WTC11 (cell line): ENCODE results near the gene NSUN3. TPM values are rescaled to one million over a fixed set of nuclear protein-coding genes. Genes with fewer than 3 reads are reported as not detected.

Source experiments
- ATAC-seq: fragments of 200-7000 bp; cut with Tn5 transposase; 2 replicates; pipeline ENCODE4 v1.10.0; 2021; ENCODE audit warnings: mild to moderate bottlenecking, moderate library complexity
- CTCF ChIA-PET: fragments of 300-600 bp; sonication (Branson Sonifier 250); formaldehyde crosslinking; loops from one replicate; lab custom pipeline; 2021; ENCODE audit warnings: antibody characterized with exemption; lab: Charles Lee
- POLR2A ChIA-PET: fragments of 350-600 bp; sonication (Branson Sonifier 250); formaldehyde crosslinking; loops from one replicate; lab custom pipeline; 2021; ENCODE audit warnings: antibody characterized with exemption; lab: Charles Lee
- DNase-seq: peaks from one replicate; pipeline ENCODE4 v3.0.0; 2021; ENCODE audit warnings: low spot score
- H3K27ac Mint-ChIP-seq: 2 replicates; pipeline ENCODE4 v1.8.0; 2021; ENCODE audit warnings: mixed read lengths
- H3K27me3 Mint-ChIP-seq: 2 replicates; pipeline ENCODE4 v1.8.0; 2021; ENCODE audit warnings: low read depth, mild to moderate bottlenecking, moderate library complexity, mixed read lengths
- H3K36me3 Mint-ChIP-seq: 2 replicates; pipeline ENCODE4 v1.8.0; 2021; ENCODE audit warnings: mixed read lengths
- H3K4me1 Mint-ChIP-seq: 2 replicates; pipeline ENCODE4 v1.8.0; 2022; ENCODE audit warnings: mixed read lengths
- H3K4me3 Mint-ChIP-seq: 2 replicates; pipeline ENCODE4 v1.8.0; 2021; ENCODE audit warnings: mild to moderate bottlenecking, moderate library complexity, mixed read lengths
- H3K9me3 Mint-ChIP-seq: 2 replicates; pipeline ENCODE4 v1.8.0; 2021; ENCODE audit warnings: mixed read lengths
- CBFB ChIP-seq: sonication (generic); formaldehyde crosslinking; IDR thresholded peaks from 2 replicates; pipeline ENCODE4 v1.8.1; 2022; ENCODE audit warnings: mild to moderate bottlenecking, low read depth, missing genetic modification reagents
- EMX1 ChIP-seq: fragments of 250-450 bp; sonication (Bioruptor Pico); IDR thresholded peaks from 2 replicates; pipeline ENCODE4 v1.8.0; 2021; ENCODE audit warnings: mild to moderate bottlenecking
- ETV6 ChIP-seq: sonication (generic); formaldehyde crosslinking; IDR thresholded peaks from 2 replicates; pipeline ENCODE4 v1.8.1; 2022; ENCODE audit warnings: mild to moderate bottlenecking, missing genetic modification reagents
- FOXJ3 ChIP-seq: sonication (generic); formaldehyde crosslinking; IDR thresholded peaks from 2 replicates; pipeline ENCODE4 v1.9.0; 2021; ENCODE audit warnings: missing genetic modification reagents, mild to moderate bottlenecking, borderline replicate concordance
- HMGA2 ChIP-seq: fragments of 250-450 bp; sonication (Bioruptor Pico); IDR thresholded peaks from 2 replicates; pipeline ENCODE4 v1.4.0; 2021; ENCODE audit warnings: mild to moderate bottlenecking, moderate library complexity
- IRF1 ChIP-seq: sonication (generic); formaldehyde crosslinking; IDR thresholded peaks from 2 replicates; pipeline ENCODE4 v1.8.0; 2023; ENCODE audit warnings: missing genetic modification reagents
- IRF2 ChIP-seq: sonication (generic); formaldehyde crosslinking; IDR thresholded peaks from 2 replicates; pipeline ENCODE4 v1.8.0; 2022; ENCODE audit warnings: low read depth, missing genetic modification reagents, borderline replicate concordance
- OVOL2 ChIP-seq: fragments of 250-450 bp; sonication (Bioruptor Pico); IDR thresholded peaks from 2 replicates; pipeline ENCODE4 v1.9.0; 2021; ENCODE audit warnings: mild to moderate bottlenecking, borderline replicate concordance
- RELA ChIP-seq: sonication (generic); formaldehyde crosslinking; IDR thresholded peaks from 2 replicates; pipeline ENCODE4 v1.8.1; 2022; ENCODE audit warnings: missing genetic modification reagents, mild to moderate bottlenecking, borderline replicate concordance
- RORB ChIP-seq: fragments of 250-450 bp; sonication (Bioruptor Pico); IDR thresholded peaks from 2 replicates; pipeline ENCODE4 v1.9.0; 2021; ENCODE audit warnings: mild to moderate bottlenecking
- SMAD4 ChIP-seq: sonication (generic); formaldehyde crosslinking; IDR thresholded peaks from 2 replicates; pipeline ENCODE4 v1.8.0; 2022; ENCODE audit warnings: mild to moderate bottlenecking, missing genetic modification reagents
- SOX15 ChIP-seq: fragments of 250-450 bp; sonication (Bioruptor Pico); IDR thresholded peaks from 2 replicates; pipeline ENCODE4 v1.9.0; 2021; ENCODE audit warnings: mild to moderate bottlenecking
- TEAD4 ChIP-seq: sonication (generic); formaldehyde crosslinking; IDR thresholded peaks from 2 replicates; pipeline ENCODE4 v1.8.0; 2022; ENCODE audit warnings: mild to moderate bottlenecking, missing genetic modification reagents
- ZNF121 ChIP-seq: sonication (generic); formaldehyde crosslinking; IDR thresholded peaks from 2 replicates; pipeline ENCODE4 v1.8.0; 2023; ENCODE audit warnings: missing genetic modification reagents
- ZNF232 ChIP-seq: sonication (generic); formaldehyde crosslinking; IDR thresholded peaks from 2 replicates; pipeline ENCODE4 v1.8.0; 2022; ENCODE audit warnings: mild to moderate bottlenecking, missing genetic modification reagents
- ZNF263 ChIP-seq: sonication (generic); formaldehyde crosslinking; IDR thresholded peaks from 2 replicates; pipeline ENCODE4 v1.8.1; 2022; ENCODE audit warnings: low read depth, mild to moderate bottlenecking, moderate library complexity, missing genetic modification reagents
- total RNA-seq: library from RNA; stranded (reverse); gene quantifications from 3 replicates; pipeline ENCODE4 v1.2.3, GENCODE V29; 2021
- TF ChIP-seq, protein P1 (sequence below): sonication (generic); formaldehyde crosslinking; IDR thresholded peaks from 2 replicates; pipeline ENCODE4 v1.8.1; 2022; ENCODE audit warnings: low read depth, missing genetic modification reagents, borderline replicate concordance
- TF ChIP-seq, protein P2 (sequence below): sonication (generic); formaldehyde crosslinking; IDR thresholded peaks from 2 replicates; pipeline ENCODE4 v1.8.0; 2023; ENCODE audit warnings: missing genetic modification reagents, mild to moderate bottlenecking, borderline replicate concordance
- TF ChIP-seq, protein P3 (sequence below): sonication (generic); formaldehyde crosslinking; IDR thresholded peaks from 2 replicates; pipeline ENCODE4 v1.8.1; 2023; ENCODE audit warnings: mild to moderate bottlenecking, missing genetic modification reagents
- TF ChIP-seq, protein P4 (sequence below): fragments of 250-450 bp; sonication (Bioruptor Pico); IDR thresholded peaks from 2 replicates; pipeline ENCODE4 v1.9.0; 2021; ENCODE audit warnings: moderate library complexity, mild to moderate bottlenecking, inconsistent platforms, borderline replicate concordance

The NSUN3 gene
- total RNA-seq, 1 experiment from 2014 or later: 8.2 TPM

DNA sequence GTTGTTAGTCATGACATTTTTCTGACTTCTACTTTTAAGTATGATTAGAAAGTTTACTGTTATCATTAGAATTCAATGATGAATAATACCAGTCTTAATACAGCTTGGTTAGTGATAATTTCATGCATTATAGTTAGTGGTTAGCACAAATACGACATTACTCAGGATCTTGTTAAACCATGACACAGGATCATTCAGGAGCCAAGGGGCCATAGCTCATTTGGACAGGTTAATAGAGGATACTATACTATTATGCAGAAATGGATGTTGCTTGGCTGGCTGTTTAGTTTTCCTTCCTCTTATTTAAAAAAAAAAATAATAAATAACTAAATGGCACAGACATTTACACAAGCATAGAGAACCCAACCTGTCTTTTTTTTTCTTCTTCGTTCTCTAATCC is 55.5 kb downstream of the NSUN3 start:
- CTCF ChIA-PET: no interaction called here
- H3K27ac Mint-ChIP-seq: no peak overlapping the region
- TF ChIP-seq, protein P1, sequence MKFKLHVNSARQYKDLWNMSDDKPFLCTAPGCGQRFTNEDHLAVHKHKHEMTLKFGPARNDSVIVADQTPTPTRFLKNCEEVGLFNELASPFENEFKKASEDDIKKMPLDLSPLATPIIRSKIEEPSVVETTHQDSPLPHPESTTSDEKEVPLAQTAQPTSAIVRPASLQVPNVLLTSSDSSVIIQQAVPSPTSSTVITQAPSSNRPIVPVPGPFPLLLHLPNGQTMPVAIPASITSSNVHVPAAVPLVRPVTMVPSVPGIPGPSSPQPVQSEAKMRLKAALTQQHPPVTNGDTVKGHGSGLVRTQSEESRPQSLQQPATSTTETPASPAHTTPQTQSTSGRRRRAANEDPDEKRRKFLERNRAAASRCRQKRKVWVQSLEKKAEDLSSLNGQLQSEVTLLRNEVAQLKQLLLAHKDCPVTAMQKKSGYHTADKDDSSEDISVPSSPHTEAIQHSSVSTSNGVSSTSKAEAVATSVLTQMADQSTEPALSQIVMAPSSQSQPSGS (CRISPR knock-in tag): no peak
- TF ChIP-seq RORB (CRISPR knock-in tag) (no peak), HMGA2 (CRISPR knock-in tag) (no peak), CBFB (no peak), OVOL2 (CRISPR knock-in tag) (no peak), SOX15 (no peak), RELA (CRISPR knock-in tag) (no peak), IRF2 (CRISPR knock-in tag) (no peak), FOXJ3 (no peak), ZNF263 (CRISPR knock-in tag) (no peak)
- TF ChIP-seq, protein P2, sequence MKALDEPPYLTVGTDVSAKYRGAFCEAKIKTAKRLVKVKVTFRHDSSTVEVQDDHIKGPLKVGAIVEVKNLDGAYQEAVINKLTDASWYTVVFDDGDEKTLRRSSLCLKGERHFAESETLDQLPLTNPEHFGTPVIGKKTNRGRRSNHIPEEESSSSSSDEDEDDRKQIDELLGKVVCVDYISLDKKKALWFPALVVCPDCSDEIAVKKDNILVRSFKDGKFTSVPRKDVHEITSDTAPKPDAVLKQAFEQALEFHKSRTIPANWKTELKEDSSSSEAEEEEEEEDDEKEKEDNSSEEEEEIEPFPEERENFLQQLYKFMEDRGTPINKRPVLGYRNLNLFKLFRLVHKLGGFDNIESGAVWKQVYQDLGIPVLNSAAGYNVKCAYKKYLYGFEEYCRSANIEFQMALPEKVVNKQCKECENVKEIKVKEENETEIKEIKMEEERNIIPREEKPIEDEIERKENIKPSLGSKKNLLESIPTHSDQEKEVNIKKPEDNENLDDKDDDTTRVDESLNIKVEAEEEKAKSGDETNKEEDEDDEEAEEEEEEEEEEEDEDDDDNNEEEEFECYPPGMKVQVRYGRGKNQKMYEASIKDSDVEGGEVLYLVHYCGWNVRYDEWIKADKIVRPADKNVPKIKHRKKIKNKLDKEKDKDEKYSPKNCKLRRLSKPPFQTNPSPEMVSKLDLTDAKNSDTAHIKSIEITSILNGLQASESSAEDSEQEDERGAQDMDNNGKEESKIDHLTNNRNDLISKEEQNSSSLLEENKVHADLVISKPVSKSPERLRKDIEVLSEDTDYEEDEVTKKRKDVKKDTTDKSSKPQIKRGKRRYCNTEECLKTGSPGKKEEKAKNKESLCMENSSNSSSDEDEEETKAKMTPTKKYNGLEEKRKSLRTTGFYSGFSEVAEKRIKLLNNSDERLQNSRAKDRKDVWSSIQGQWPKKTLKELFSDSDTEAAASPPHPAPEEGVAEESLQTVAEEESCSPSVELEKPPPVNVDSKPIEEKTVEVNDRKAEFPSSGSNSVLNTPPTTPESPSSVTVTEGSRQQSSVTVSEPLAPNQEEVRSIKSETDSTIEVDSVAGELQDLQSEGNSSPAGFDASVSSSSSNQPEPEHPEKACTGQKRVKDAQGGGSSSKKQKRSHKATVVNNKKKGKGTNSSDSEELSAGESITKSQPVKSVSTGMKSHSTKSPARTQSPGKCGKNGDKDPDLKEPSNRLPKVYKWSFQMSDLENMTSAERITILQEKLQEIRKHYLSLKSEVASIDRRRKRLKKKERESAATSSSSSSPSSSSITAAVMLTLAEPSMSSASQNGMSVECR (CRISPR knock-in tag): no peak
- TF ChIP-seq, protein P3, sequence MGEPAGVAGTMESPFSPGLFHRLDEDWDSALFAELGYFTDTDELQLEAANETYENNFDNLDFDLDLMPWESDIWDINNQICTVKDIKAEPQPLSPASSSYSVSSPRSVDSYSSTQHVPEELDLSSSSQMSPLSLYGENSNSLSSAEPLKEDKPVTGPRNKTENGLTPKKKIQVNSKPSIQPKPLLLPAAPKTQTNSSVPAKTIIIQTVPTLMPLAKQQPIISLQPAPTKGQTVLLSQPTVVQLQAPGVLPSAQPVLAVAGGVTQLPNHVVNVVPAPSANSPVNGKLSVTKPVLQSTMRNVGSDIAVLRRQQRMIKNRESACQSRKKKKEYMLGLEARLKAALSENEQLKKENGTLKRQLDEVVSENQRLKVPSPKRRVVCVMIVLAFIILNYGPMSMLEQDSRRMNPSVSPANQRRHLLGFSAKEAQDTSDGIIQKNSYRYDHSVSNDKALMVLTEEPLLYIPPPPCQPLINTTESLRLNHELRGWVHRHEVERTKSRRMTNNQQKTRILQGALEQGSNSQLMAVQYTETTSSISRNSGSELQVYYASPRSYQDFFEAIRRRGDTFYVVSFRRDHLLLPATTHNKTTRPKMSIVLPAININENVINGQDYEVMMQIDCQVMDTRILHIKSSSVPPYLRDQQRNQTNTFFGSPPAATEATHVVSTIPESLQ (CRISPR knock-in tag): no peak
- TF ChIP-seq, protein P4, sequence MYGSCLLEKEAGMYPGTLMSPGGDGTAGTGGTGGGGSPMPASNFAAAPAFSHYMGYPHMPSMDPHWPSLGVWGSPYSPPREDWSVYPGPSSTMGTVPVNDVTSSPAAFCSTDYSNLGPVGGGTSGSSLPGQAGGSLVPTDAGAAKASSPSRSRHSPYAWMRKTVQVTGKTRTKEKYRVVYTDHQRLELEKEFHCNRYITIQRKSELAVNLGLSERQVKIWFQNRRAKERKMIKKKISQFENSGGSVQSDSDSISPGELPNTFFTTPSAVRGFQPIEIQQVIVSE (CRISPR knock-in tag): no peak
- ATAC-seq: no peak
- POLR2A ChIA-PET: no interaction called here
- H3K9me3 Mint-ChIP-seq: no peaks in the 10 kb centered on the region
- H3K36me3 Mint-ChIP-seq: no peaks in the 10 kb centered on the region
- no peaks in the 10 kb centered on the region for H3K27me3 Mint-ChIP-seq
- peaks cover 20% of the 10 kb centered on the region for H3K4me1 Mint-ChIP-seq
- no peak overlapping the region for H3K4me3 Mint-ChIP-seq
- DNase-seq: no peak

DNA sequence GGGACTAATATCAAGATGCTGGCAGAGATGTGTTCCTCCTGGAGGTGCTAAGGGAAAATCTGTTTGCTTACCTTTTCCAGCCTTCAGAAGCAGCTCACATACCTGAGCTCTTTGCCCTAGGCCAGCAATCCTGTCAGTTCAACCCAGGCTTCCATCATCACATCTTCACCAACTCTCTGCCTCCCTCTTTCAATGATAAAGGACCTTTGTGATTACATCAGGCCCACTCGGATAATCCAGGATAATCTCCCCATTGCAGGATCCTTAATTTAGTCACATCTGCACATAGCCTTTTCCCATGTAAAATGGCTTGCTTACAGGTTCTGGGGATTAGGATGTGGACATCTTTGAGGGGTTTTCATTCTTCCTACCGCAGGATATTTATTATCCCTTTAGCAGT is 58.3 kb downstream of the NSUN3 start:
- CTCF ChIA-PET: interaction anchor here (0.6 kb wide), 1 partner anchor 19 kb away, joined by 3 read pairs; no protein-coding TSS in a partner anchor
- no peaks in the 10 kb centered on the region for H3K36me3 Mint-ChIP-seq
- peaks cover 16% of the 10 kb centered on the region for H3K4me1 Mint-ChIP-seq
- DNase-seq (no peak), ATAC-seq (peak; percentile 60)
- no peak overlapping the region for H3K4me3 Mint-ChIP-seq
- H3K27ac Mint-ChIP-seq: no peak overlapping the region; the same call in 1 of the 2 replicates
- H3K9me3 Mint-ChIP-seq: no peaks in the 10 kb centered on the region
- POLR2A ChIA-PET: no interaction called here
- H3K27me3 Mint-ChIP-seq: no peaks in the 10 kb centered on the region
- TF ChIP-seq ZNF232 (CRISPR knock-in tag): no peak
- TF ChIP-seq ETV6 (CRISPR knock-in tag): no peak
- TF ChIP-seq OVOL2 (CRISPR knock-in tag): no peak
- TF ChIP-seq FOXJ3: no peak
- TF ChIP-seq ZNF121 (CRISPR knock-in tag): no peak
- no peak for TF ChIP-seq SMAD4 (CRISPR knock-in tag)
- TF ChIP-seq EMX1 (CRISPR knock-in tag): no peak
- no peak for TF ChIP-seq TEAD4 (CRISPR knock-in tag)
- no peak for TF ChIP-seq IRF1 (CRISPR knock-in tag)
- TF ChIP-seq, protein P2 (CRISPR knock-in tag): no peak
